Activated gamma-delta T cell (primary cell): Measurements from ENCODE around the gene IKBIP.
A peak's percentile ranks its signal among the peaks of the same experiment; 100 is the strongest.
"Not testable (repeated sequence)": the region's sequence is repeated elsewhere in the genome, so short reads cannot be mapped to it uniquely, and the experiment has no call there.

Experiments
- DNase-seq: peaks from one replicate; lab custom pipeline; 2025; lab: John Stamatoyannopoulos, UW

Gene IKBIP

GRCh38 chr12:98637068-98637467 lies 7.5 kb downstream of the IKBIP start:
- no peak for DNase-seq

GRCh38 chr12:98635657-98636323 lies 8.8 kb downstream of the IKBIP start:
- no peak for DNase-seq

GRCh38 chr12:98618952-98619351 lies 25.6 kb downstream of the IKBIP start:
- no peak for DNase-seq

GRCh38 chr12:98612696-98613334 lies 31.8 kb downstream of the IKBIP start:
- DNase-seq = no peak

- DNase-seq = no peak
Observed at GRCh38 chr12:98610596-98610995, 34.0 kb downstream of the IKBIP start.

GRCh38 chr12:98606359-98606988 lies 38.1 kb downstream of the IKBIP start:
- no peak for DNase-seq

GRCh38 chr12:98601924-98602323 lies 42.7 kb downstream of the IKBIP start:
- DNase-seq = no peak

- not testable (repeated sequence) for DNase-seq
Observed at GRCh38 chr12:98597313-98597712, 47.3 kb downstream of the IKBIP start.

- DNase-seq = no peak
Observed at GRCh38 chr12:98595243-98595988, 49.2 kb downstream of the IKBIP start.

- no peak for DNase-seq
Observed at GRCh38 chr12:98594050-98594835, 50.3 kb downstream of the IKBIP start.

GRCh38 chr12:98593351-98594049 lies 51.1 kb downstream of the IKBIP start, which contains the start of gene SLC25A3:
TSS of gene SLC25A3 (plus strand) at chr12:98593686. CDS start at chr12:98593979, 293 bp downstream.
- peak; percentile 87 for DNase-seq

- no peak for DNase-seq
Observed at GRCh38 chr12:98592825-98593322, 51.7 kb downstream of the IKBIP start.

- no peak for DNase-seq
Observed at GRCh38 chr12:98591209-98591608, 53.4 kb downstream of the IKBIP start.

GRCh38 chr12:98587084-98587483 lies 57.5 kb downstream of the IKBIP start:
- DNase-seq = no peak

GRCh38 chr12:98582093-98582492 lies 62.5 kb downstream of the IKBIP start:
- DNase-seq = no peak

GRCh38 chr12:98581101-98581500 lies 63.5 kb downstream of the IKBIP start:
- no peak for DNase-seq

- DNase-seq = no peak
Observed at GRCh38 chr12:98580695-98581094, 63.9 kb downstream of the IKBIP start.

- no peak for DNase-seq
Observed at GRCh38 chr12:98579835-98580234, 64.8 kb downstream of the IKBIP start.

GRCh38 chr12:98579347-98579746 lies 65.2 kb downstream of the IKBIP start:
- no peak for DNase-seq

GRCh38 chr12:98578821-98579220 lies 65.8 kb downstream of the IKBIP start:
- no peak for DNase-seq

GRCh38 chr12:98578392-98578791 lies 66.2 kb downstream of the IKBIP start:
- DNase-seq = no peak
